SK-N-SH treated with all-trans-retinoic acid at 6 μM for 48 hours (cell line): ENCODE measurements around the gene TNFRSF25.

Experiments used
- ATAC-seq: fragments of 200-7000 bp; cut with Tn5 transposase; 3 replicates; pipeline ENCODE4 v1.9.1; 2020; ENCODE audit warnings: mild to moderate bottlenecking, moderate library complexity
- CSDC2 ChIP-seq: fragments of 250-450 bp; sonication (Bioruptor Pico); IDR thresholded peaks from 2 replicates; pipeline ENCODE4 v1.5.0; 2020; ENCODE audit warnings: mild to moderate bottlenecking, moderate library complexity
- GLIS3 ChIP-seq: fragments of 250-450 bp; sonication (Bioruptor Pico); IDR thresholded peaks from 2 replicates; pipeline ENCODE4 v1.5.0; 2020; ENCODE audit warnings: mild to moderate bottlenecking, moderate library complexity
- ISL1 ChIP-seq: fragments of 250-450 bp; sonication (Bioruptor Pico); IDR thresholded peaks from 2 replicates; pipeline ENCODE4 v2.1.2; 2022; ENCODE audit warnings: mild to moderate bottlenecking, moderate library complexity
- TOX ChIP-seq: fragments of 250-450 bp; sonication (Bioruptor Pico); IDR thresholded peaks from 2 replicates; pipeline ENCODE4 v1.8.0; 2021; ENCODE audit warnings: mild to moderate bottlenecking, moderate library complexity, borderline replicate concordance
- ZFP3 ChIP-seq: fragments of 250-450 bp; sonication (Bioruptor Pico); IDR thresholded peaks from 2 replicates; pipeline ENCODE4 v1.5.0; 2020; ENCODE audit warnings: mild to moderate bottlenecking, moderate library complexity
- TF ChIP-seq, protein P1 (sequence below): fragments of 250-450 bp; sonication (Bioruptor Pico); IDR thresholded peaks from 2 replicates; pipeline ENCODE4 v1.8.0; 2020; ENCODE audit warnings: mild to moderate bottlenecking, moderate library complexity, borderline replicate concordance
- TF ChIP-seq, protein P2 (sequence below): fragments of 250-450 bp; sonication (Bioruptor Pico); IDR thresholded peaks from 2 replicates; pipeline ENCODE4 v1.8.0; 2021; ENCODE audit warnings: low read depth, mild to moderate bottlenecking, moderate library complexity, borderline replicate concordance

TNFRSF25 gene

DNA sequence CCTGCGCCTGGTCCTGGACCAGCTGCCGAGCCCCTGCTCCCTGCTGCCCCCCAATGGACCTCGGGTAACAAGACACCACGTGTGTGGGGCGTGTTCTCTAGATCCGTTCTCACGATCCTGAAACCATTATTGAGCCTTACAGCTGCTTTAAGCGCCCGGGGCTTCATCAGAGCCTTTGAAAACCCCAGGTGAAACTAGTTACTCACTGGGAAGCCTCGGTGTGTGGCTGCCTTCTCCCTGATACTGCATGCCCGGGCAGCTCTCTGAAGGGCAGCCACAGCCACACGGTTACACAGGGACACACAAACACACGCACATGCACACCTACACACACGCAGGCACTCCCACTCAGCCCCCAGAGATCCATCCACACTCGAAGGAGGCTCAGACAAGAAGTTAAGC is 51.5 kb downstream of the TNFRSF25 start:
- peak; percentile 90 for ATAC-seq
- TF ChIP-seq GLIS3 (CRISPR knock-in tag) (no peak), TOX (CRISPR knock-in tag) (no peak), ZFP3 (CRISPR knock-in tag) (no peak), ISL1 (CRISPR knock-in tag) (no peak), CSDC2 (no peak)
- TF ChIP-seq, protein P1, sequence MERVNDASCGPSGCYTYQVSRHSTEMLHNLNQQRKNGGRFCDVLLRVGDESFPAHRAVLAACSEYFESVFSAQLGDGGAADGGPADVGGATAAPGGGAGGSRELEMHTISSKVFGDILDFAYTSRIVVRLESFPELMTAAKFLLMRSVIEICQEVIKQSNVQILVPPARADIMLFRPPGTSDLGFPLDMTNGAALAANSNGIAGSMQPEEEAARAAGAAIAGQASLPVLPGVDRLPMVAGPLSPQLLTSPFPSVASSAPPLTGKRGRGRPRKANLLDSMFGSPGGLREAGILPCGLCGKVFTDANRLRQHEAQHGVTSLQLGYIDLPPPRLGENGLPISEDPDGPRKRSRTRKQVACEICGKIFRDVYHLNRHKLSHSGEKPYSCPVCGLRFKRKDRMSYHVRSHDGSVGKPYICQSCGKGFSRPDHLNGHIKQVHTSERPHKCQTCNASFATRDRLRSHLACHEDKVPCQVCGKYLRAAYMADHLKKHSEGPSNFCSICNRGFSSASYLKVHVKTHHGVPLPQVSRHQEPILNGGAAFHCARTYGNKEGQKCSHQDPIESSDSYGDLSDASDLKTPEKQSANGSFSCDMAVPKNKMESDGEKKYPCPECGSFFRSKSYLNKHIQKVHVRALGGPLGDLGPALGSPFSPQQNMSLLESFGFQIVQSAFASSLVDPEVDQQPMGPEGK (CRISPR knock-in tag): no peak
- TF ChIP-seq, protein P2, sequence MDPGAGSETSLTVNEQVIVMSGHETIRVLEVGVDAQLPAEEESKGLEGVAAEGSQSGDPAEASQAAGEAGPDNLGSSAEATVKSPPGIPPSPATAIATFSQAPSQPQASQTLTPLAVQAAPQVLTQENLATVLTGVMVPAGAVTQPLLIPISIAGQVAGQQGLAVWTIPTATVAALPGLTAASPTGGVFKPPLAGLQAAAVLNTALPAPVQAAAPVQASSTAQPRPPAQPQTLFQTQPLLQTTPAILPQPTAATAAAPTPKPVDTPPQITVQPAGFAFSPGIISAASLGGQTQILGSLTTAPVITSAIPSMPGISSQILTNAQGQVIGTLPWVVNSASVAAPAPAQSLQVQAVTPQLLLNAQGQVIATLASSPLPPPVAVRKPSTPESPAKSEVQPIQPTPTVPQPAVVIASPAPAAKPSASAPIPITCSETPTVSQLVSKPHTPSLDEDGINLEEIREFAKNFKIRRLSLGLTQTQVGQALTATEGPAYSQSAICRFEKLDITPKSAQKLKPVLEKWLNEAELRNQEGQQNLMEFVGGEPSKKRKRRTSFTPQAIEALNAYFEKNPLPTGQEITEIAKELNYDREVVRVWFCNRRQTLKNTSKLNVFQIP (CRISPR knock-in tag): no peak
- TF ChIP-seq, all 23 proteins: peak for 0

- no peak for TF ChIP-seq TOX (CRISPR knock-in tag)
- TF ChIP-seq, all 23 proteins: peak for 0
Measured at GRCh38 chr1:6412896-6413295, 53.1 kb downstream of the TNFRSF25 start.

More at GRCh38 chr1:6412896-6413295, 53.1 kb downstream of the TNFRSF25 start:
- no peak for ATAC-seq
